ENCODE measurements around the gene RPL19.

Gene RPL19

GRCh38 chr17:39223907-39224777, 24.1 kb downstream of the RPL19 start:
- no peak for DNase-seq (ENCODE audit: low read depth)

GRCh38 chr17:39224778-39225307, 24.8 kb downstream of the RPL19 start:
- DNase-seq (ENCODE audit: low read depth): no peak

- no peak for DNase-seq (ENCODE audit: low read depth)
Observed at GRCh38 chr17:39225308-39225958, 25.4 kb downstream of the RPL19 start, which contains the start of gene STAC2. Gene STAC2, minus strand, starts transcription at chr17:39225945. Its CDS starts 443 bp downstream, at chr17:39225502.

GRCh38 chr17:39225959-39226683, 26.0 kb downstream of the RPL19 start:
- DNase-seq (ENCODE audit: low read depth): peak; percentile 32

DNA sequence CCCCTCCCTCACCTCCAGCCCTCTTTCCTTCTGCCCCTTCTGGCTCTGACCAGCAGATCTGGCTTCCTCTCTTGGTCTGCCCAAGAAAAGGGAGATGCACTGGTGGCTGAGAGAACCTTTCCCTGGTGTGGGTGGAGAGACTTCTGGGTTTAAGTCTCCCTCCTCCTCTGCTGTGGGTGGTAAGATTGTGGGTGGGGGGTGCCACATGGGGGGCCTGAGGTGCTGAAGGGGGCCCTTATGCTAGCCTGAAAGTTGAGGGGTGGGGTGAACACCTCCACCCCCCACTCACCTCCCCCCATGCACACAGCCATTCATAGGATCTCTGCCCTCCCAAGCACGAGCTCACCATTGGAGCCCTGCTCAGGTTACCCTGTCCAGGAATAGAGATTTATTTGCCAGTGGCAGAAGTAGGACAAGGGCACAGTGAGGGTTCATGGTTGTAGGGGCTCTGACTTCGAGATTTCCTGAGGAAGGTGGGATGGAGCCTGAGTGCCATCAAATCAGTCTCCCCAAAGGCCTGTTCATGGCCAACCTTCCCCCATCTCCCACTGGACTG, 27.4 kb downstream of the RPL19 start:
- DNase-seq (ENCODE audit: low read depth): no peak

GRCh38 chr17:39229274-39229913, 29.3 kb downstream of the RPL19 start:
- DNase-seq (ENCODE audit: low read depth): no peak

GRCh38 chr17:39230361-39230760, 30.3 kb downstream of the RPL19 start:
- no peak for DNase-seq (ENCODE audit: low read depth)

- no peak for DNase-seq (ENCODE audit: low read depth)
Observed at GRCh38 chr17:39231091-39231561, 31.0 kb downstream of the RPL19 start.

DNA sequence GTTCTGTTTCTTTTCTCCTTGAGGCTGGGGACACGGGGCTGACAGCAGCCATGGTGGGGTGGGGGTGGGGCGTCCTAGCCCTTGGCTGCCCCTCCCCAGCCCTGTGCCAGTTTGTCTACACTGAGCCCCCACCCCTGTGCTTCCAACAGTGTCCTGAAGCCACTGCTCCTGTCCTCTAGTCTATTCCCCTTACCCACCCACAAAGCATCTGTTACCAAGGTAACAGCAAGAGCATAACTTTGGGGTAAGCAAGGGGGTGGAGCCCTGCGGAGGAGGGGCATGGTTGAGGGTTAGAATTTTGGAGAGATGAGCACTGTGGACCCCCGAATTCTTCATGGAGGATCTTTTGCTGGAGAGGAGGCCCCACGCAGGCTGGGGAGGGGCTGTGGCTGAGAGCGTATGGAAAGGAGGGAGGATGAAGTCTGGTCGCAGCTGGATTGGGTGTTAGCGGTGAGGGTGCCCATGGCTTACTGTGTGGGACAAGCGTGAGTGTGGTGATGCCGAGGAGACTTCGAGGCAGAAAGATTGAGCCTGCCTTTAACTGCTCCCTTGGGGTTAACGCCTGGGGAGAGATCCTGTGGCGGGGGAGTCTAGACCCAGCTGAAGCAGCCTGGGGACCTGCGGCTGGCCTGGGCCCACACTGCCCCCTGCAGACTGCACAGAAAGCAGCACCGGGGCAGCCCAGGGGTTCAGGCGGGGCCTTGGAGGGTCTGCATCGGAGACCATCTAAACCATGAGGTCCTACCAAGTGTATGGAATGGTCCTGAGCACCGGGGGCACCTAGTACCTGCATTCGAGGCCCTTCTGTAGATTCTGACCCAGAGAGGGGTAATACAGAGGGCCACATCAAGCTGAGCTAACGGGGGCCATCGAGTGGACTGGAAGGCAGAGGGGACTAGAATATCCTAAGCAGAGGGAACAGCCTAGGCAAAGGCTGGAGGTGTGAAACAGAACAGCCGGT, 31.8 kb downstream of the RPL19 start:
- peak; percentile 19 for DNase-seq (ENCODE audit: low read depth)

- peak; percentile 10 for DNase-seq (ENCODE audit: low read depth)
Observed at GRCh38 chr17:39235555-39236449, 35.7 kb downstream of the RPL19 start.

DNA sequence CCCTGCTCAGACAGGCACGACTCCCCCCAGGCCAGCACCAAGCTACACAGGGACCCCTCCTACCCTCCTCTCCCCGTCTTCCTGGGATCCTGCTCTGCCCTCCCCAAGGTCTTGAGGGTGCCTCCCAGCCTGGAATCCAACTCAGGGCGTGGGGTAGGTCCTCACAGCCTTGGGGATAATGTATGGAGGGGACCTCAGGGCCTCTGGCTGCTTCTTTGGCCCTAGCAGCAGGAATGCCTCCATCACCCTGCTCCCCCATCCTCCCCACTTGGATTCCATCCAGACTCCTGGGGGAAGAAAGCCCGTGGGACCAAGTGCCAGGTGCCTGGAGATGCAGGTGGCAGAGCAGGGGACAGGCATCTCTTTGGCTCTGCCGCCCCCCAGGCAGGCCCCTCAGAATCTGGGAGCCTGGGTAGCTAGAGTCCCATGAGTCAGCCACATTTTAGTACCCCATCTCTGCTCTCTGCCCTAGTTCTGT, 36.4 kb downstream of the RPL19 start:
- DNase-seq (ENCODE audit: low read depth): no peak

- no peak for DNase-seq (ENCODE audit: low read depth)
Observed at GRCh38 chr17:39236981-39237441, 36.9 kb downstream of the RPL19 start.

- no peak for DNase-seq (ENCODE audit: low read depth)
Observed at GRCh38 chr17:39237586-39237985, 37.5 kb downstream of the RPL19 start.

DNA sequence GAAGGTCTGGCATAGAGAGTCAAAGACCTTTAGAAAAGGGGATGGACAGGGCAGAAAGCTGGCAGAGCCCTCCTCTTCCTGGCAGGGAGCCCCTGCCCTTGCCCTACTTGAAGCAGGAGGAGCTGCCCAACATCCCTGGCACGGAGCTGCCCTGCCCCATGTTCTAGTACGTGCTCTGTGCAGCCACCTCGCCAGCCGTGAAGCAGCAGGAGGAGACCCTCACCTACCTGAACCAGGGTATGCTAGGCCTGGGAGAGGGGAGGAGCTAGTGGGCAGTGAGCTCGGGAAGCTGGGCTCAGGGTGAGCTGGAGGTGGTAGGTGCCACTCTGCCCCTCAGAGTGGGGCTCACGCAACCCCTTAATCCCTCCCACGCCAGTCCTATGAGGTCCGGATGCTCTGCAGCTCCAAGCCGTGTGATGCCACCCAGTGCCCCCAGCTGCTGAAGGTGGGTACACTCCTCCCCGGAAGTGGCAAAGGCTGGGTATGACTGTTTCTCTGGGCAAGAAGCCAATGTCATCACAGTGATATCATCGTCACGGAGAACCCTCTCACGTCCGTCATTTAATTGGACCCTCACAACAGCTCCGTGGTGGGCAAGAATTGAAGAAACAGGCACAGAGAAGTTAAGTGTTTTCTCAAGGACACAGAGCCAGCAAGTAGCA, 38.4 kb downstream of the RPL19 start:
- DNase-seq (ENCODE audit: low read depth): peak; percentile 87

DNA sequence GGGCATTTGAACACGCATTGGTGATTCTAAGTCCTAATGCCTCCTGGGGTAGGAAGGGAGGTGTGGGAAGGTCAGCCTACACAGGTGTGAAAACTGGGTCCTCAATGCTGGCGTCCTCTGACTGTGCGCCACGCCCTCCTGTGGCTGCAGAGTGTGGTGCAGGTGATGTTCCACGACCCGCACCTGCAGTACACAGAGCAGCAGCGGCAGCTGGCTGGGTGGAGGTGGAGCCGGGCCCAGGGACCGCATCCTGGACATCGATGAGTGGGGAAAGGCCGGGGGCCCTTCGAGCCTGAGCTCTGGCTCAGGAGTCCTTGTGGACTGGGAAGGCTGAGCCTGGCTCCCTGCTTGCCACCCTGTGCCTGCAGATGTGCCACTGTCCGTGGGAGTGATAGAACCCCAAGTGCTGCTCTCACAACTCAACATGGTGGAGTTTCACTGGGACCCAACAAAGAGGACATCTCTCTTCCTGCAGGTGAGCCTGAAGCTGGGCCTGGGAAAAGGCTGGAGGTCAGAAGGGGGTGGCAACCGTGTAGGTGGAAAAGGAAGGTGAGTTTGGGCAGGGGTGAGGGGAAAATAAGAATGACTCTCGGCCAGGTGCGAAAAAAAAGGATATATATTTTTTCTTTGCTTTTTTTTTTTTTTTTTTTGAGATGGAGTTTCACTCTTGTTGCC, 39.7 kb downstream of the RPL19 start:
- peak; percentile 36 for DNase-seq (ENCODE audit: low read depth)

- DNase-seq (ENCODE audit: low read depth): no peak
Observed at GRCh38 chr17:39240631-39241030, 40.5 kb downstream of the RPL19 start.

- no peak for DNase-seq (ENCODE audit: low read depth)
Observed at GRCh38 chr17:39243155-39243554, 43.1 kb downstream of the RPL19 start.
